ENCODE measurements around the gene KIF13A. TPM values are rescaled to one million over a fixed set of nuclear protein-coding genes. Genes with fewer than 3 reads are reported as not detected.
A peak's percentile ranks its signal among the peaks of the same experiment; 100 is the strongest.

The KIF13A gene
- total and polyA plus RNA-seq, 9 of the 15 experiments (the other 6 are each of a cell fraction or from before 2014, with no cell fraction given): 3.6 to 44.3 (median 29.7) TPM

DNA sequence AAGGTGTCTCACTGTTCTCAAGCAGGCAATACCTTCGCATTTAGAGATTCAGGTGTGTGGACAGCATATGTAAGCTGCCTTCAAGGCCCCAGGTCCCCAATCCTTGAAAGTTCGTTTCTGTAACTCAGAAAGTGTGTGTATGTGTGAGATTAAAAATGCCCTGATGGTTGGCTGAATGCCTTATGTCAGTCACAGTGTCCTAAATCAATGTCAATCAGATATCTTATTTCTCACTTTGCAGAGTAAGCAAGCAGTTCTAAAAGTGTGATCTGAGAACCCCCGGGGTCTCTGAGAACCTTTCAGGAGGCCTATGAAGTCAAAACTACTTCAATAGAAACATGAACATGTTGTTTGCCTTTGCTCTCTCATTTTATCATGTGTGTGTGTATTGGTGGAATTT lies 157.5 kb downstream of the KIF13A start (continued):
- TF ChIP-seq, protein P1, sequence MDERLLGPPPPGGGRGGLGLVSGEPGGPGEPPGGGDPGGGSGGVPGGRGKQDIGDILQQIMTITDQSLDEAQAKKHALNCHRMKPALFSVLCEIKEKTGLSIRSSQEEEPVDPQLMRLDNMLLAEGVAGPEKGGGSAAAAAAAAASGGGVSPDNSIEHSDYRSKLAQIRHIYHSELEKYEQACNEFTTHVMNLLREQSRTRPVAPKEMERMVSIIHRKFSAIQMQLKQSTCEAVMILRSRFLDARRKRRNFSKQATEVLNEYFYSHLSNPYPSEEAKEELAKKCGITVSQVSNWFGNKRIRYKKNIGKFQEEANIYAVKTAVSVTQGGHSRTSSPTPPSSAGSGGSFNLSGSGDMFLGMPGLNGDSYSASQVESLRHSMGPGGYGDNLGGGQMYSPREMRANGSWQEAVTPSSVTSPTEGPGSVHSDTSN (CRISPR knock-in tag; IDR thresholded peaks at IDR 0.05; ENCODE audit: low read depth): no peak
- TF ChIP-seq, protein P1 (tag; conservative IDR thresholded peaks at IDR 0.05; ENCODE audit: low read depth): peak; percentile 80
- TF ChIP-seq, protein P2, sequence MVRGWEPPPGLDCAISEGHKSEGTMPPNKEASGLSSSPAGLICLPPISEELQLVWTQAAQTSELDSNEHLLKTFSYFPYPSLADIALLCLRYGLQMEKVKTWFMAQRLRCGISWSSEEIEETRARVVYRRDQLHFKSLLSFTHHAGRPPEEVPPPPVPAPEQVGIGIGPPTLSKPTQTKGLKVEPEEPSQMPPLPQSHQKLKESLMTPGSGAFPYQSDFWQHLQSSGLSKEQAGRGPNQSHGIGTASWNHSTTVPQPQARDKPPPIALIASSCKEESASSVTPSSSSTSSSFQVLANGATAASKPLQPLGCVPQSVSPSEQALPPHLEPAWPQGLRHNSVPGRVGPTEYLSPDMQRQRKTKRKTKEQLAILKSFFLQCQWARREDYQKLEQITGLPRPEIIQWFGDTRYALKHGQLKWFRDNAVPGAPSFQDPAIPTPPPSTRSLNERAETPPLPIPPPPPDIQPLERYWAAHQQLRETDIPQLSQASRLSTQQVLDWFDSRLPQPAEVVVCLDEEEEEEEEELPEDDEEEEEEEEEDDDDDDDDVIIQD (CRISPR knock-in tag; IDR thresholded peaks at IDR 0.05): no peak
- no peak for TF ChIP-seq MCM5 (IDR thresholded peaks at IDR 0.05; ENCODE audit: low read depth)
- peak; percentile 81 for TF ChIP-seq MEIS2 (IDR thresholded peaks at IDR 0.05; ENCODE audit: partially characterized antibody)
- no peak for TF ChIP-seq ZFP30 (CRISPR knock-in tag; IDR thresholded peaks at IDR 0.05; ENCODE audit: borderline replicate concordance)
- TF ChIP-seq FUS (optimal IDR thresholded peaks at IDR 0.05; ENCODE audit: low read depth, low read length): no peak
- no peak for TF ChIP-seq TRIM24 (IDR thresholded peaks at IDR 0.05)
- TF ChIP-seq, protein P3, sequence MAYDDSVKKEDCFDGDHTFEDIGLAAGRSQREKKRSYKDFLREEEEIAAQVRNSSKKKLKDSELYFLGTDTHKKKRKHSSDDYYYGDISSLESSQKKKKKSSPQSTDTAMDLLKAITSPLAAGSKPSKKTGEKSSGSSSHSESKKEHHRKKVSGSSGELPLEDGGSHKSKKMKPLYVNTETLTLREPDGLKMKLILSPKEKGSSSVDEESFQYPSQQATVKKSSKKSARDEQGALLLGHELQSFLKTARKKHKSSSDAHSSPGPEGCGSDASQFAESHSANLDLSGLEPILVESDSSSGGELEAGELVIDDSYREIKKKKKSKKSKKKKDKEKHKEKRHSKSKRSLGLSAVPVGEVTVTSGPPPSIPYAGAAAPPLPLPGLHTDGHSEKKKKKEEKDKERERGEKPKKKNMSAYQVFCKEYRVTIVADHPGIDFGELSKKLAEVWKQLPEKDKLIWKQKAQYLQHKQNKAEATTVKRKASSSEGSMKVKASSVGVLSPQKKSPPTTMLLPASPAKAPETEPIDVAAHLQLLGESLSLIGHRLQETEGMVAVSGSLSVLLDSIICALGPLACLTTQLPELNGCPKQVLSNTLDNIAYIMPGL (CRISPR knock-in tag; IDR thresholded peaks at IDR 0.05): no peak
- TF ChIP-seq RFX7 (CRISPR knock-in tag; IDR thresholded peaks at IDR 0.05): no peak
- TF ChIP-seq, protein P4, sequence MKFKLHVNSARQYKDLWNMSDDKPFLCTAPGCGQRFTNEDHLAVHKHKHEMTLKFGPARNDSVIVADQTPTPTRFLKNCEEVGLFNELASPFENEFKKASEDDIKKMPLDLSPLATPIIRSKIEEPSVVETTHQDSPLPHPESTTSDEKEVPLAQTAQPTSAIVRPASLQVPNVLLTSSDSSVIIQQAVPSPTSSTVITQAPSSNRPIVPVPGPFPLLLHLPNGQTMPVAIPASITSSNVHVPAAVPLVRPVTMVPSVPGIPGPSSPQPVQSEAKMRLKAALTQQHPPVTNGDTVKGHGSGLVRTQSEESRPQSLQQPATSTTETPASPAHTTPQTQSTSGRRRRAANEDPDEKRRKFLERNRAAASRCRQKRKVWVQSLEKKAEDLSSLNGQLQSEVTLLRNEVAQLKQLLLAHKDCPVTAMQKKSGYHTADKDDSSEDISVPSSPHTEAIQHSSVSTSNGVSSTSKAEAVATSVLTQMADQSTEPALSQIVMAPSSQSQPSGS (CRISPR knock-in tag; IDR thresholded peaks at IDR 0.05): no peak
- no peak for TF ChIP-seq ZFP1 (CRISPR knock-in tag; IDR thresholded peaks at IDR 0.05)
- TF ChIP-seq ZNF778 (CRISPR knock-in tag; IDR thresholded peaks at IDR 0.05): no peak
- TF ChIP-seq, protein P5, sequence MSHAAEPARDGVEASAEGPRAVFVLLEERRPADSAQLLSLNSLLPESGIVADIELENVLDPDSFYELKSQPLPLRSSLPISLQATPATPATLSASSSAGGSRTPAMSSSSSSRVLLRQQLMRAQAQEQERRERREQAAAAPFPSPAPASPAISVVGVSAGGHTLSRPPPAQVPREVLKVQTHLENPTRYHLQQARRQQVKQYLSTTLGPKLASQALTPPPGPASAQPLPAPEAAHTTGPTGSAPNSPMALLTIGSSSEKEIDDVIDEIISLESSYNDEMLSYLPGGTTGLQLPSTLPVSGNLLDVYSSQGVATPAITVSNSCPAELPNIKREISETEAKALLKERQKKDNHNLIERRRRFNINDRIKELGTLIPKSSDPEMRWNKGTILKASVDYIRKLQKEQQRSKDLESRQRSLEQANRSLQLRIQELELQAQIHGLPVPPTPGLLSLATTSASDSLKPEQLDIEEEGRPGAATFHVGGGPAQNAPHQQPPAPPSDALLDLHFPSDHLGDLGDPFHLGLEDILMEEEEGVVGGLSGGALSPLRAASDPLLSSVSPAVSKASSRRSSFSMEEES (CRISPR knock-in tag; IDR thresholded peaks at IDR 0.05): no peak
- TF ChIP-seq CXXC5 (CRISPR knock-in tag; IDR thresholded peaks at IDR 0.05): no peak
- TF ChIP-seq DNMT1 (IDR thresholded peaks at IDR 0.05): no peak
- TF ChIP-seq DMBX1 (CRISPR knock-in tag; IDR thresholded peaks at IDR 0.05; ENCODE audit: borderline replicate concordance): no peak
- TF ChIP-seq ARNT (IDR thresholded peaks at IDR 0.05): no peak
- no peak for TF ChIP-seq TSC22D4 (tag; IDR thresholded peaks at IDR 0.05)
